ENCODE measurements around the gene PCDH9. TPM values are rescaled to one million over a fixed set of nuclear protein-coding genes. Genes with fewer than 3 reads are reported as not detected.

PCDH9 gene
- total and polyA plus RNA-seq, 2 of the 13 experiments (the other 11 are each of a cell fraction or from before 2014, with no cell fraction given) = 0.09 TPM; not detected in 1

DNA sequence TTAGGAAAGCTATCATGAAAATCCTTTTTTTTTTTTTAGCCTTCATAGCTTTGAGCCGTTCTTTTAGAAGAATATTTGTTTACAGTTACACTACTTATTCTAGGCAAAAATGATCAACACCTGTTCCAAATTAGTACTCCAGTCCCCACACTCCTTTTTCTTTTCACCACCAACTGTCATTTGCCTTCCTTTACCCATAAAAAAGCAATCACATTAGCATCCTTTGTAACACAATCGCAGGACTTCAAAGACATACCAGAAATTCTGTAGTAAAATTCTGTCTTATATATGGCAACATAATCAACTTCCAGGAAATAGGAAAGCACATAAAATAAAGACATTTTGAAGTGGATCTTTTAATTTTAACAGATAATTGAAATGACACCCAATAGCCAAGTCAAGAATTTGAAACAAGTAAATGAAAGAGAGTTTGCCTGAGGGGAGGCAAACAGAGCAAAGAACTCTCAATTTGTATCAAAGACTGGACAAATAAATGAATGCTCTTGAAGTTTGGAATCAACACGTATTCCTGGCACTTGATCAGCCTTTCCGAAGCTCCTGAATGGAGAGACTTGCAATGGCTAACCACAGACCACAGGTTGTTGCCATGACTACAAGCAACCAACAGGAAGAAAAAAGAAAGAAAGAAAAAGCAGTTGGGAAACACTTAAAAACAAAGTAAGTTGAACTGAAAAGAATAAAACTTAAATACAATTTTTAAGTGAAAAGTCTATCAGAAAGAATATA is 206.8 kb downstream of the PCDH9 start:
- H2AFZ ChIP-seq (ENCODE audit: low read length) = no peak overlapping the region
- ATAC-seq = no peak
- H4K20me1 ChIP-seq (ENCODE audit: insufficient read depth, low read length) = no peaks in the 10 kb centered on the region
- CTCF ChIA-PET (ENCODE audit: low intra/inter-chr PET ratio, low total read pairs) = no interaction called here
- H3K79me2 ChIP-seq (ENCODE audit: insufficient read depth, low read length) = no peaks in the 10 kb centered on the region
- H3K27ac ChIP-seq (ENCODE audit: extremely low read length, insufficient read depth, low read length) = no peak overlapping the region
- H3K4me2 ChIP-seq (ENCODE audit: low read depth, low read length) = no peak overlapping the region
- no peak for DNase-seq (ENCODE audit: low spot score)
- POLR2A ChIA-PET = no interaction called here
- no peak for FAIRE-seq
- no peaks in the 10 kb centered on the region for H3K27me3 ChIP-seq (ENCODE audit: control insufficient read depth in 1 of 2, insufficient read depth in 2 of 2, low read length in 2 of 2)
- no peaks in the 10 kb centered on the region for H3K4me1 ChIP-seq (ENCODE audit: insufficient read depth, low read length)
- no peaks in the 10 kb centered on the region for H3K9me3 ChIP-seq (ENCODE audit: low read length)
- WGBS (ENCODE audit: low lambda C conversion rate) = 22% methylated on average over 4 of the region's 4 CpGs
- H3K36me3 ChIP-seq (replicated peaks in 1 of 2; ENCODE audit: control insufficient read depth in 1 of 2, insufficient read depth in 2 of 2, low read length in 2 of 2) = no peaks in the 10 kb centered on the region
- BruUV-seq (replicated peaks) = no TSS peak
- intact Hi-C loops (cut with micrococcal nuclease; ENCODE audit: unreplicated experiment) = no loop called here
- H3K4me3 ChIP-seq (replicated peaks in 1 of 3; ENCODE audit: insufficient read depth in 1 of 3, low read depth in 2 of 3, low read length in 3 of 3) = no peak overlapping the region
- no peak overlapping the region for H3K9ac ChIP-seq (ENCODE audit: insufficient read depth, low read depth, low read length)
- in situ Hi-C loops (cut with HindIII; ENCODE audit: extremely low pct_ligation_motif_present, low pct_unique_long_range_greater_than_20kb) = no loop called here
- TF ChIP-seq, protein P1, sequence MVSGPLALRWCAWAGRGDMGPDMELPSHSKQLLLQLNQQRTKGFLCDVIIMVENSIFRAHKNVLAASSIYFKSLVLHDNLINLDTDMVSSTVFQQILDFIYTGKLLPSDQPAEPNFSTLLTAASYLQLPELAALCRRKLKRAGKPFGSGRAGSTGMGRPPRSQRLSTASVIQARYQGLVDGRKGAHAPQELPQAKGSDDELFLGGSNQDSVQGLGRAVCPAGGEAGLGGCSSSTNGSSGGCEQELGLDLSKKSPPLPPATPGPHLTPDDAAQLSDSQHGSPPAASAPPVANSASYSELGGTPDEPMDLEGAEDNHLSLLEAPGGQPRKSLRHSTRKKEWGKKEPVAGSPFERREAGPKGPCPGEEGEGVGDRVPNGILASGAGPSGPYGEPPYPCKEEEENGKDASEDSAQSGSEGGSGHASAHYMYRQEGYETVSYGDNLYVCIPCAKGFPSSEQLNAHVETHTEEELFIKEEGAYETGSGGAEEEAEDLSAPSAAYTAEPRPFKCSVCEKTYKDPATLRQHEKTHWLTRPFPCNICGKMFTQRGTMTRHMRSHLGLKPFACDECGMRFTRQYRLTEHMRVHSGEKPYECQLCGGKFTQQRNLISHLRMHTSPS (CRISPR knock-in tag; IDR thresholded peaks at IDR 0.05; ENCODE audit: low read depth) = no peak
- no peak for TF ChIP-seq MAF1 (CRISPR knock-in tag; IDR thresholded peaks at IDR 0.05; ENCODE audit: borderline replicate concordance)
- no peak for TF ChIP-seq PCBP2 (optimal IDR thresholded peaks at IDR 0.05; ENCODE audit: low read depth, low read length, poor library complexity, severe bottlenecking)
- TF ChIP-seq MBNL3 (CRISPR knock-in tag; conservative IDR thresholded peaks at IDR 0.05) = no peak
- no peak for TF ChIP-seq ARID2 (CRISPR knock-in tag; IDR thresholded peaks at IDR 0.05; ENCODE audit: borderline replicate concordance)
- TF ChIP-seq, protein P2, sequence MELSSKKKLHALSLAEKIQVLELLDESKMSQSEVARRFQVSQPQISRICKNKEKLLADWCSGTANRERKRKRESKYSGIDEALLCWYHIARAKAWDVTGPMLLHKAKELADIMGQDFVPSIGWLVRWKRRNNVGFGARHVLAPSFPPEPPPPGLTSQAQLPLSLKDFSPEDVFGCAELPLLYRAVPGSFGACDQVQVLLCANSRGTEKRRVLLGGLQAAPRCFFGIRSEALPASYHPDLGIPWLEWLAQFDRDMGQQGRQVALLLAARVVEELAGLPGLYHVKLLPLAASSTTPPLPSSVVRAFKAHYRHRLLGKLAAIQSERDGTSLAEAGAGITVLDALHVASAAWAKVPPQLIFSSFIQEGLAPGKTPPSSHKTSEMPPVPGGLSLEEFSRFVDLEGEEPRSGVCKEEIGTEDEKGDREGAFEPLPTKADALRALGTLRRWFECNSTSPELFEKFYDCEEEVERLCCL (CRISPR knock-in tag; IDR thresholded peaks at IDR 0.05; ENCODE audit: borderline replicate concordance) = no peak
- TF ChIP-seq, protein P3, sequence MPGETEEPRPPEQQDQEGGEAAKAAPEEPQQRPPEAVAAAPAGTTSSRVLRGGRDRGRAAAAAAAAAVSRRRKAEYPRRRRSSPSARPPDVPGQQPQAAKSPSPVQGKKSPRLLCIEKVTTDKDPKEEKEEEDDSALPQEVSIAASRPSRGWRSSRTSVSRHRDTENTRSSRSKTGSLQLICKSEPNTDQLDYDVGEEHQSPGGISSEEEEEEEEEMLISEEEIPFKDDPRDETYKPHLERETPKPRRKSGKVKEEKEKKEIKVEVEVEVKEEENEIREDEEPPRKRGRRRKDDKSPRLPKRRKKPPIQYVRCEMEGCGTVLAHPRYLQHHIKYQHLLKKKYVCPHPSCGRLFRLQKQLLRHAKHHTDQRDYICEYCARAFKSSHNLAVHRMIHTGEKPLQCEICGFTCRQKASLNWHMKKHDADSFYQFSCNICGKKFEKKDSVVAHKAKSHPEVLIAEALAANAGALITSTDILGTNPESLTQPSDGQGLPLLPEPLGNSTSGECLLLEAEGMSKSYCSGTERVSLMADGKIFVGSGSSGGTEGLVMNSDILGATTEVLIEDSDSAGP (CRISPR knock-in tag; IDR thresholded peaks at IDR 0.05; ENCODE audit: borderline replicate concordance) = no peak
- TF ChIP-seq, protein P4, sequence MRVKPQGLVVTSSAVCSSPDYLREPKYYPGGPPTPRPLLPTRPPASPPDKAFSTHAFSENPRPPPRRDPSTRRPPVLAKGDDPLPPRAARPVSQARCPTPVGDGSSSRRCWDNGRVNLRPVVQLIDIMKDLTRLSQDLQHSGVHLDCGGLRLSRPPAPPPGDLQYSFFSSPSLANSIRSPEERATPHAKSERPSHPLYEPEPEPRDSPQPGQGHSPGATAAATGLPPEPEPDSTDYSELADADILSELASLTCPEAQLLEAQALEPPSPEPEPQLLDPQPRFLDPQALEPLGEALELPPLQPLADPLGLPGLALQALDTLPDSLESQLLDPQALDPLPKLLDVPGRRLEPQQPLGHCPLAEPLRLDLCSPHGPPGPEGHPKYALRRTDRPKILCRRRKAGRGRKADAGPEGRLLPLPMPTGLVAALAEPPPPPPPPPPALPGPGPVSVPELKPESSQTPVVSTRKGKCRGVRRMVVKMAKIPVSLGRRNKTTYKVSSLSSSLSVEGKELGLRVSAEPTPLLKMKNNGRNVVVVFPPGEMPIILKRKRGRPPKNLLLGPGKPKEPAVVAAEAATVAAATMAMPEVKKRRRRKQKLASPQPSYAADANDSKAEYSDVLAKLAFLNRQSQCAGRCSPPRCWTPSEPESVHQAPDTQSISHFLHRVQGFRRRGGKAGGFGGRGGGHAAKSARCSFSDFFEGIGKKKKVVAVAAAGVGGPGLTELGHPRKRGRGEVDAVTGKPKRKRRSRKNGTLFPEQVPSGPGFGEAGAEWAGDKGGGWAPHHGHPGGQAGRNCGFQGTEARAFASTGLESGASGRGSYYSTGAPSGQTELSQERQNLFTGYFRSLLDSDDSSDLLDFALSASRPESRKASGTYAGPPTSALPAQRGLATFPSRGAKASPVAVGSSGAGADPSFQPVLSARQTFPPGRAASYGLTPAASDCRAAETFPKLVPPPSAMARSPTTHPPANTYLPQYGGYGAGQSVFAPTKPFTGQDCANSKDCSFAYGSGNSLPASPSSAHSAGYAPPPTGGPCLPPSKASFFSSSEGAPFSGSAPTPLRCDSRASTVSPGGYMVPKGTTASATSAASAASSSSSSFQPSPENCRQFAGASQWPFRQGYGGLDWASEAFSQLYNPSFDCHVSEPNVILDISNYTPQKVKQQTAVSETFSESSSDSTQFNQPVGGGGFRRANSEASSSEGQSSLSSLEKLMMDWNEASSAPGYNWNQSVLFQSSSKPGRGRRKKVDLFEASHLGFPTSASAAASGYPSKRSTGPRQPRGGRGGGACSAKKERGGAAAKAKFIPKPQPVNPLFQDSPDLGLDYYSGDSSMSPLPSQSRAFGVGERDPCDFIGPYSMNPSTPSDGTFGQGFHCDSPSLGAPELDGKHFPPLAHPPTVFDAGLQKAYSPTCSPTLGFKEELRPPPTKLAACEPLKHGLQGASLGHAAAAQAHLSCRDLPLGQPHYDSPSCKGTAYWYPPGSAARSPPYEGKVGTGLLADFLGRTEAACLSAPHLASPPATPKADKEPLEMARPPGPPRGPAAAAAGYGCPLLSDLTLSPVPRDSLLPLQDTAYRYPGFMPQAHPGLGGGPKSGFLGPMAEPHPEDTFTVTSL (CRISPR knock-in tag; IDR thresholded peaks at IDR 0.05; ENCODE audit: borderline replicate concordance) = no peak
- TF ChIP-seq ZMAT3 (CRISPR knock-in tag; conservative IDR thresholded peaks at IDR 0.05) = no peak
- TF ChIP-seq, protein P5, sequence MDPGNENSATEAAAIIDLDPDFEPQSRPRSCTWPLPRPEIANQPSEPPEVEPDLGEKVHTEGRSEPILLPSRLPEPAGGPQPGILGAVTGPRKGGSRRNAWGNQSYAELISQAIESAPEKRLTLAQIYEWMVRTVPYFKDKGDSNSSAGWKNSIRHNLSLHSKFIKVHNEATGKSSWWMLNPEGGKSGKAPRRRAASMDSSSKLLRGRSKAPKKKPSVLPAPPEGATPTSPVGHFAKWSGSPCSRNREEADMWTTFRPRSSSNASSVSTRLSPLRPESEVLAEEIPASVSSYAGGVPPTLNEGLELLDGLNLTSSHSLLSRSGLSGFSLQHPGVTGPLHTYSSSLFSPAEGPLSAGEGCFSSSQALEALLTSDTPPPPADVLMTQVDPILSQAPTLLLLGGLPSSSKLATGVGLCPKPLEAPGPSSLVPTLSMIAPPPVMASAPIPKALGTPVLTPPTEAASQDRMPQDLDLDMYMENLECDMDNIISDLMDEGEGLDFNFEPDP (CRISPR knock-in tag; conservative IDR thresholded peaks at IDR 0.05) = no peak
- no peak for TF ChIP-seq SMARCC2 (IDR thresholded peaks at IDR 0.05)
